A673 (cell line): ENCODE measurements around the gene RAPGEF5.

Experiments used
- CTCF ChIP-seq: fragments of 300-800, 200-600 bp; sonication (generic); conservative IDR thresholded peaks from 2 replicates; pipeline ENCODE4 v1.5.1; 2017; ENCODE audit warnings: low read depth, mild to moderate bottlenecking, antibody characterized with exemption, low read length, moderate library complexity, mixed read lengths
- EZH2 ChIP-seq: fragments of 200-600 bp; sonication (generic); IDR thresholded peaks from 2 replicates; pipeline ENCODE4 v1.6.1; 2017; ENCODE audit warnings: borderline replicate concordance, low read depth, mild to moderate bottlenecking, mixed read lengths, antibody characterized with exemption, low read length; ENCODE audit not compliant: poor library complexity, severe bottlenecking

DNA sequence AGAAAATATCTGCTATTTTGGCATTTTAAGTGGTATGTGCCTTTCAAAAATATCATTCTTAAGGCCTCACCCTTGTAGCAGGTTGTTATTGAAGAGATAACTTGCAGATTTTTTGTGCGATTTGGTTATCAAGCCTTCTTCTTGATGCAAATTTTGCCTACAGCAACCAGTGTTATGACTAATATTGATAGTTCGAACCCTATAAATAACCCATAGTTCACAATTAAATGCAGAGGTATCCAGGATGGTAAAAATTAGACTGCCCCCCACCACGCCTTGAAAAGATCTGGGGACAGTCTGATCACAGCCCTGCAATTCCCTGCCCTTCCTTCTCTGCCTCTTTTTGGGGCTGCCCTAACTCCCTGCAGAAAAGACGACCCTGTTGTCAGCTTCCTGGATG, 28.4 kb upstream of the RAPGEF5 start:
- no peak for TF ChIP-seq CTCF
- no peak for TF ChIP-seq EZH2
